ENCODE data around the gene COL4A2. TPM values are rescaled to one million over a fixed set of nuclear protein-coding genes. Genes with fewer than 3 reads are reported as not detected.
"Not testable (repeated sequence)": the region's sequence is repeated elsewhere in the genome, so short reads cannot be mapped to it uniquely, and the experiment has no call there.

The COL4A2 gene
- total RNA-seq, 1 donor from 2014 or later: 332 TPM

GRCh38 chr13:110475117-110475516, 168.0 kb downstream of the COL4A2 start:
- no peak for DNase-seq (ENCODE audit: low spot score)

GRCh38 chr13:110475550-110476219, 168.6 kb downstream of the COL4A2 start:
- DNase-seq (ENCODE audit: low spot score): no peak

- no peak for DNase-seq (ENCODE audit: low spot score)
Measured at GRCh38 chr13:110476220-110476617, 169.1 kb downstream of the COL4A2 start.

GRCh38 chr13:110477706-110478245, 170.7 kb downstream of the COL4A2 start:
- DNase-seq (ENCODE audit: low spot score): no peak

- no peak for DNase-seq (ENCODE audit: low spot score)
Measured at GRCh38 chr13:110478405-110479214, 171.5 kb downstream of the COL4A2 start.

- DNase-seq (ENCODE audit: low spot score): no peak
Measured at GRCh38 chr13:110479215-110479545, 172.1 kb downstream of the COL4A2 start.

GRCh38 chr13:110479648-110480047, 172.6 kb downstream of the COL4A2 start:
- DNase-seq (ENCODE audit: low spot score): no peak

- DNase-seq (ENCODE audit: low spot score): no peak
Measured at GRCh38 chr13:110480161-110480560, 173.1 kb downstream of the COL4A2 start.

- no peak for DNase-seq (ENCODE audit: low spot score)
Measured at GRCh38 chr13:110483386-110483968, 176.4 kb downstream of the COL4A2 start.

- DNase-seq (ENCODE audit: low spot score): no peak
Measured at GRCh38 chr13:110484290-110485048, 177.4 kb downstream of the COL4A2 start.

GRCh38 chr13:110485604-110486003, 178.5 kb downstream of the COL4A2 start:
- no peak for DNase-seq (ENCODE audit: low spot score)

- no peak for DNase-seq (ENCODE audit: low spot score)
Measured at GRCh38 chr13:110486061-110486715, 179.1 kb downstream of the COL4A2 start.

GRCh38 chr13:110486880-110487279, 179.8 kb downstream of the COL4A2 start:
- DNase-seq (ENCODE audit: low spot score): not testable (repeated sequence)

- DNase-seq (ENCODE audit: low spot score): peak; percentile 24
Measured at GRCh38 chr13:110490009-110490770, 183.1 kb downstream of the COL4A2 start.

GRCh38 chr13:110491869-110492678, 185.0 kb downstream of the COL4A2 start:
- no peak for DNase-seq (ENCODE audit: low spot score)

- DNase-seq (ENCODE audit: low spot score): no peak
Measured at GRCh38 chr13:110492679-110493593, 185.9 kb downstream of the COL4A2 start.

GRCh38 chr13:110493613-110494012, 186.5 kb downstream of the COL4A2 start:
- DNase-seq (ENCODE audit: low spot score): no peak

- no peak for DNase-seq (ENCODE audit: low spot score)
Measured at GRCh38 chr13:110495376-110495775, 188.3 kb downstream of the COL4A2 start.

GRCh38 chr13:110495881-110496280, 188.8 kb downstream of the COL4A2 start:
- no peak for DNase-seq (ENCODE audit: low spot score)
